ENCODE measurements around the gene LINC00237. TPM values are rescaled to one million over a fixed set of nuclear protein-coding genes. Genes with fewer than 3 reads are reported as not detected.
A peak's percentile ranks its signal among the peaks of the same experiment; 100 is the strongest.

Gene LINC00237
- total RNA-seq, 2 donors from 2014 or later, result 2.0 TPM; not detected in 1

- 0 to 2% methylated on average over 11 to 35 of the region's 35 CpGs for WGBS, 2 experiments (ENCODE audit: insufficient coverage in 1 of 2, insufficient read length in 1 of 2)
- Histone ChIP-seq H3K27ac (ENCODE audit: low read depth, low read length) (no peak overlapping the region), H3K27me3 (ENCODE audit: control insufficient read depth, insufficient read depth, low read length, poor library complexity, severe bottlenecking) (peaks cover 100% of the 10 kb centered on the region), H3K4me3 (ENCODE audit: low read length) (peak overlapping the region; percentile 81), H3K9ac (ENCODE audit: extremely low read depth, low read length, poor library complexity, severe bottlenecking) (no peak overlapping the region), H3K9me3 (ENCODE audit: control insufficient read depth, low read length) (no peaks in the 10 kb centered on the region), H3K36me3 (ENCODE audit: control insufficient read depth, insufficient read depth, low read length) (no peaks in the 10 kb centered on the region), H3K4me1 (ENCODE audit: control insufficient read depth, insufficient read depth, low read length) (no peaks in the 10 kb centered on the region)
- no peaks in the 10 kb centered on the region for H3K9me3 Mint-ChIP-seq
- peak overlapping the region; percentile 80 for H3K4me3 Mint-ChIP-seq
- peaks cover 45% of the 10 kb centered on the region for H3K4me1 Mint-ChIP-seq
- peak; percentile 91 for DNase-seq
- H3K27me3 Mint-ChIP-seq (ENCODE audit: insufficient read depth), result peaks cover 52% of the 10 kb centered on the region
- H3K36me3 Mint-ChIP-seq (ENCODE audit: low read depth), result no peaks in the 10 kb centered on the region
- peak; percentile 51 for TF ChIP-seq CTCF (conservative IDR thresholded peaks at IDR 0.05)
- H3K27ac Mint-ChIP-seq, result peak overlapping the region; percentile 93
These were observed 4.7 kb downstream of the LINC00237 start for GRCh38 chr20:21101453-21101931.

- no peaks in the 10 kb centered on the region for H3K9me3 ChIP-seq (ENCODE audit: control insufficient read depth, low read length)
- no peaks in the 10 kb centered on the region for H3K36me3 ChIP-seq (ENCODE audit: control insufficient read depth, insufficient read depth, low read length)
- no peaks in the 10 kb centered on the region for H3K36me3 Mint-ChIP-seq (ENCODE audit: low read depth)
- peak overlapping the region; percentile 79 for H3K4me3 ChIP-seq (ENCODE audit: low read length)
- peak; percentile 86 for DNase-seq
- peaks cover 45% of the 10 kb centered on the region for H3K4me1 Mint-ChIP-seq
- peak overlapping the region; percentile 27 for H3K9ac ChIP-seq (ENCODE audit: extremely low read depth, low read length, poor library complexity, severe bottlenecking)
- no peak for TF ChIP-seq CTCF (conservative IDR thresholded peaks at IDR 0.05)
- peak overlapping the region; percentile 63 for H3K27ac ChIP-seq (ENCODE audit: low read depth, low read length)
- H3K9me3 Mint-ChIP-seq, result no peaks in the 10 kb centered on the region
- peak overlapping the region; percentile 93 for H3K27ac Mint-ChIP-seq
- peak overlapping the region; percentile 80 for H3K4me3 Mint-ChIP-seq
- peaks cover 94% of the 10 kb centered on the region for H3K27me3 ChIP-seq (ENCODE audit: control insufficient read depth, insufficient read depth, low read length, poor library complexity, severe bottlenecking)
- H3K27me3 Mint-ChIP-seq (ENCODE audit: insufficient read depth), result peaks cover 46% of the 10 kb centered on the region
- H3K4me1 ChIP-seq (ENCODE audit: control insufficient read depth, insufficient read depth, low read length), result no peaks in the 10 kb centered on the region
- 0 to 1% methylated on average over 29 to 64 of the region's 64 CpGs for WGBS, 2 experiments (ENCODE audit: insufficient coverage in 1 of 2, insufficient read length in 1 of 2)
These were observed 5.3 kb downstream of the LINC00237 start for GRCh38 chr20:21100578-21101452.

GRCh38 chr20:21099751-21100577 is 6.2 kb downstream of the LINC00237 start:
- H3K27ac ChIP-seq (ENCODE audit: low read depth, low read length), result peak overlapping the region; percentile 63
- no peaks in the 10 kb centered on the region for H3K9me3 ChIP-seq (ENCODE audit: control insufficient read depth, low read length)
- Mint-ChIP-seq H3K9me3 (no peaks in the 10 kb centered on the region), H3K27me3 (ENCODE audit: insufficient read depth) (peaks cover 43% of the 10 kb centered on the region), H3K27ac (peak overlapping the region; percentile 93), H3K4me3 (peak overlapping the region; percentile 80), H3K4me1 (peaks cover 45% of the 10 kb centered on the region), H3K36me3 (ENCODE audit: low read depth) (no peaks in the 10 kb centered on the region)
- TF ChIP-seq CTCF (conservative IDR thresholded peaks at IDR 0.05), result no peak
- no peaks in the 10 kb centered on the region for H3K36me3 ChIP-seq (ENCODE audit: control insufficient read depth, insufficient read depth, low read length)
- H3K27me3 ChIP-seq (ENCODE audit: control insufficient read depth, insufficient read depth, low read length, poor library complexity, severe bottlenecking), result peaks cover 86% of the 10 kb centered on the region
- 3 to 5% methylated on average over 29 to 46 of the region's 46 CpGs for WGBS, 2 experiments (ENCODE audit: insufficient coverage in 1 of 2, insufficient read length in 1 of 2)
- H3K4me3 ChIP-seq (ENCODE audit: low read length), result peak overlapping the region; percentile 79
- H3K4me1 ChIP-seq (ENCODE audit: control insufficient read depth, insufficient read depth, low read length), result no peaks in the 10 kb centered on the region
- peak overlapping the region; percentile 27 for H3K9ac ChIP-seq (ENCODE audit: extremely low read depth, low read length, poor library complexity, severe bottlenecking)
- DNase-seq, result peak; percentile 76

Data from endodermal cell (in vitro differentiated cells).